ENCODE measurements around the gene TTC21A.

DNA sequence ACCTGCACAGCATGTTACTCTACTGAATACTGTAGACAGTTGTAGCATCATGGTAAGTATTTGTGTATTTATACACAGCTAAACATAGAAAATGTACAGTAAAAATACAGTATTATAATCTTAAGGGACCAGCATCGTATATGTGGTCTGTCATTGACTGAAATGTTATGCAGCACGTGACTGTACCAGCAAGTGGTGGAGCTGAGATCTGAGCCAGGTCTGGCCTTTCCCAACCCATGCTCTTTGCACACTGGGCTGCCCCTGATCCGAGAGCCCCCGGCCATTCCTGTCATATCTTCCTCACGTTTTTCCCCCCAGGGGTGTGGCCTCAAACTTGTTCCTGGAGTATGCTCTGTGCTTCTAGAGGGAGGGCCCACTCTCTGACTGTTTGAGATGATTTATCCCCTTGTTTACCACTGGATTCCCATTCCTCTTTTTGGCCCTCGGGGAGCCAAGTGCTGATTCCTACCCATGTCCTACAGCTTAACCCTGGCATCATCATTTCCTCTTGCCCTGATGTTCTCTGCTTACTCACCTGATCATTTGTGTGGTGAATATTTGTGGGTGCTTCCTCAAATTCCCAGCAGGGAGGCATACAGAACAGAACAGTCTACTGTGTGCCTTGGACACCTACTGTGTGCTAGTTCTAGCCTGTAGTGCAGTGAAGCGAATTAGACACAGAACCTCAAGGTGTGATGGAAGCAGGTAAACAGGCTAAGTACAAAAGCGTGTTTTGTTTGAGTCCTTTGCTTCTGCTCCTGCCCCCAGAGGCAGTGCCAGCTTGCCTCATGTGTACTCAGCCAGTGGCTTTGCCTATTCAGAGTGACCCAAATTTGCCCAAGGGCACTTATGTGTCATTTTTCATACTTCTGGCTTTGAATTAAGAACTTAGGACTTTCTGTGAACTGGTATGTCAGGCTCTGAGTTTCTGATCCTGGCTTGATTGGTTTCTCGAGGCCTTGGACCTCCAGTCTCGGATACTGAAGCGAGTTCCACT lies 24.9 kb downstream of the TTC21A start:
- TF ChIP-seq, protein P1, sequence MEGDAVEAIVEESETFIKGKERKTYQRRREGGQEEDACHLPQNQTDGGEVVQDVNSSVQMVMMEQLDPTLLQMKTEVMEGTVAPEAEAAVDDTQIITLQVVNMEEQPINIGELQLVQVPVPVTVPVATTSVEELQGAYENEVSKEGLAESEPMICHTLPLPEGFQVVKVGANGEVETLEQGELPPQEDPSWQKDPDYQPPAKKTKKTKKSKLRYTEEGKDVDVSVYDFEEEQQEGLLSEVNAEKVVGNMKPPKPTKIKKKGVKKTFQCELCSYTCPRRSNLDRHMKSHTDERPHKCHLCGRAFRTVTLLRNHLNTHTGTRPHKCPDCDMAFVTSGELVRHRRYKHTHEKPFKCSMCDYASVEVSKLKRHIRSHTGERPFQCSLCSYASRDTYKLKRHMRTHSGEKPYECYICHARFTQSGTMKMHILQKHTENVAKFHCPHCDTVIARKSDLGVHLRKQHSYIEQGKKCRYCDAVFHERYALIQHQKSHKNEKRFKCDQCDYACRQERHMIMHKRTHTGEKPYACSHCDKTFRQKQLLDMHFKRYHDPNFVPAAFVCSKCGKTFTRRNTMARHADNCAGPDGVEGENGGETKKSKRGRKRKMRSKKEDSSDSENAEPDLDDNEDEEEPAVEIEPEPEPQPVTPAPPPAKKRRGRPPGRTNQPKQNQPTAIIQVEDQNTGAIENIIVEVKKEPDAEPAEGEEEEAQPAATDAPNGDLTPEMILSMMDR (IDR thresholded peaks at IDR 0.05 in 2 of 3, conservative IDR thresholded peaks at IDR 0.05 in 1 of 3; ENCODE audit: borderline replicate concordance in 1 of 3, insufficient read depth in 1 of 3, low read depth in 2 of 3, low read length in 2 of 3): no peak
- TF ChIP-seq SRF (IDR thresholded peaks at IDR 0.05; ENCODE audit: low read depth) (no peak), POLR2A (IDR thresholded peaks at IDR 0.05; ENCODE audit: borderline replicate concordance, extremely low read depth, insufficient read depth, insufficient read length) (no peak), TCF7L2 (IDR thresholded peaks at IDR 0.05; ENCODE audit: borderline replicate concordance, extremely low read depth, insufficient read depth, insufficient read length) (no peak)
- TF ChIP-seq, protein P2, sequence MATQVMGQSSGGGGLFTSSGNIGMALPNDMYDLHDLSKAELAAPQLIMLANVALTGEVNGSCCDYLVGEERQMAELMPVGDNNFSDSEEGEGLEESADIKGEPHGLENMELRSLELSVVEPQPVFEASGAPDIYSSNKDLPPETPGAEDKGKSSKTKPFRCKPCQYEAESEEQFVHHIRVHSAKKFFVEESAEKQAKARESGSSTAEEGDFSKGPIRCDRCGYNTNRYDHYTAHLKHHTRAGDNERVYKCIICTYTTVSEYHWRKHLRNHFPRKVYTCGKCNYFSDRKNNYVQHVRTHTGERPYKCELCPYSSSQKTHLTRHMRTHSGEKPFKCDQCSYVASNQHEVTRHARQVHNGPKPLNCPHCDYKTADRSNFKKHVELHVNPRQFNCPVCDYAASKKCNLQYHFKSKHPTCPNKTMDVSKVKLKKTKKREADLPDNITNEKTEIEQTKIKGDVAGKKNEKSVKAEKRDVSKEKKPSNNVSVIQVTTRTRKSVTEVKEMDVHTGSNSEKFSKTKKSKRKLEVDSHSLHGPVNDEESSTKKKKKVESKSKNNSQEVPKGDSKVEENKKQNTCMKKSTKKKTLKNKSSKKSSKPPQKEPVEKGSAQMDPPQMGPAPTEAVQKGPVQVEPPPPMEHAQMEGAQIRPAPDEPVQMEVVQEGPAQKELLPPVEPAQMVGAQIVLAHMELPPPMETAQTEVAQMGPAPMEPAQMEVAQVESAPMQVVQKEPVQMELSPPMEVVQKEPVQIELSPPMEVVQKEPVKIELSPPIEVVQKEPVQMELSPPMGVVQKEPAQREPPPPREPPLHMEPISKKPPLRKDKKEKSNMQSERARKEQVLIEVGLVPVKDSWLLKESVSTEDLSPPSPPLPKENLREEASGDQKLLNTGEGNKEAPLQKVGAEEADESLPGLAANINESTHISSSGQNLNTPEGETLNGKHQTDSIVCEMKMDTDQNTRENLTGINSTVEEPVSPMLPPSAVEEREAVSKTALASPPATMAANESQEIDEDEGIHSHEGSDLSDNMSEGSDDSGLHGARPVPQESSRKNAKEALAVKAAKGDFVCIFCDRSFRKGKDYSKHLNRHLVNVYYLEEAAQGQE (IDR thresholded peaks at IDR 0.05; ENCODE audit: low read depth): no peak

Data from HCT116 (cell line).